GM12864 (cell line): ENCODE measurements around the gene CCDC185.

Experiments used
- DNase-seq: peaks from one replicate; pipeline ENCODE4 v3.0.0-alpha.2; 2011; ENCODE audit warnings: low read depth
- H3K4me3 ChIP-seq: 2 replicates; pipeline ENCODE4 v1.5.1; 2011; ENCODE audit warnings: mild to moderate bottlenecking, low read depth, low read length, control low read depth
- CTCF ChIP-seq: IDR thresholded peaks from 2 replicates; pipeline ENCODE4 v1.5.1; 2011; ENCODE audit warnings: low read depth, mild to moderate bottlenecking, moderate library complexity, low read length, control low read depth, inconsistent platforms; ENCODE audit errors: missing control alignments

Gene CCDC185

GRCh38 chr1:223419115-223419514, 25.9 kb downstream of the CCDC185 start:
- no peak for DNase-seq
- no peak for TF ChIP-seq CTCF
- H3K4me3 ChIP-seq, result no peak overlapping the region

- TF ChIP-seq CTCF, result no peak
- H3K4me3 ChIP-seq, result no peak overlapping the region
Observed at GRCh38 chr1:223419561-223419960, 26.3 kb downstream of the CCDC185 start.

GRCh38 chr1:223421025-223421424, 27.8 kb downstream of the CCDC185 start:
- TF ChIP-seq CTCF, result no peak
- no peak for DNase-seq
- H3K4me3 ChIP-seq, result no peak overlapping the region

More at GRCh38 chr1:223419561-223419960, 26.3 kb downstream of the CCDC185 start:
- no peak for DNase-seq

- DNase-seq, result no peak
Observed at GRCh38 chr1:223421676-223422075, 28.5 kb downstream of the CCDC185 start.

GRCh38 chr1:223422911-223423310, 29.7 kb downstream of the CCDC185 start:
- TF ChIP-seq CTCF, result no peak
- no peak for DNase-seq
- no peak overlapping the region for H3K4me3 ChIP-seq

More at GRCh38 chr1:223421676-223422075, 28.5 kb downstream of the CCDC185 start:
- no peak overlapping the region for H3K4me3 ChIP-seq
- TF ChIP-seq CTCF, result no peak

GRCh38 chr1:223423641-223424233, 30.5 kb downstream of the CCDC185 start:
- no peak for DNase-seq
- no peak for TF ChIP-seq CTCF
- no peak overlapping the region for H3K4me3 ChIP-seq

- DNase-seq, result no peak
- TF ChIP-seq CTCF, result no peak
- H3K4me3 ChIP-seq, result no peak overlapping the region
Observed at GRCh38 chr1:223425550-223425949, 32.3 kb downstream of the CCDC185 start.
